T-helper 2 cell treated with Interferon-gamma antibody and Interleukin-4, amounts not matched to agents 100 ng/mL and 5 ng/mL, for 36 hours (primary cell): Measurements from ENCODE around the gene PRSS56. TPM values are rescaled to one million over a fixed set of nuclear protein-coding genes. Genes with fewer than 3 reads are reported as not detected.

Source experiments
- intact Hi-C: fragments of 100-400 bp; cut with micrococcal nuclease; formaldehyde crosslinking; loops from one replicate; pipeline ENCODE4 v1.15.1; 2023
- total RNA-seq: library from RNA; stranded (reverse); gene quantifications from 2 replicates; pipeline ENCODE4 v1.2.3, GENCODE V29; 2022

PRSS56 gene
- total RNA-seq, 1 donor from 2014 or later = not detected

- intact Hi-C loops = no loop called here
Measured at GRCh38 chr2:232539298-232540231, 19.4 kb downstream of the PRSS56 start, which contains the start of gene CHRNG. CHRNG (plus strand) TSS chr2:232539692; CDS start chr2:232539748, 56 bp downstream.

DNA sequence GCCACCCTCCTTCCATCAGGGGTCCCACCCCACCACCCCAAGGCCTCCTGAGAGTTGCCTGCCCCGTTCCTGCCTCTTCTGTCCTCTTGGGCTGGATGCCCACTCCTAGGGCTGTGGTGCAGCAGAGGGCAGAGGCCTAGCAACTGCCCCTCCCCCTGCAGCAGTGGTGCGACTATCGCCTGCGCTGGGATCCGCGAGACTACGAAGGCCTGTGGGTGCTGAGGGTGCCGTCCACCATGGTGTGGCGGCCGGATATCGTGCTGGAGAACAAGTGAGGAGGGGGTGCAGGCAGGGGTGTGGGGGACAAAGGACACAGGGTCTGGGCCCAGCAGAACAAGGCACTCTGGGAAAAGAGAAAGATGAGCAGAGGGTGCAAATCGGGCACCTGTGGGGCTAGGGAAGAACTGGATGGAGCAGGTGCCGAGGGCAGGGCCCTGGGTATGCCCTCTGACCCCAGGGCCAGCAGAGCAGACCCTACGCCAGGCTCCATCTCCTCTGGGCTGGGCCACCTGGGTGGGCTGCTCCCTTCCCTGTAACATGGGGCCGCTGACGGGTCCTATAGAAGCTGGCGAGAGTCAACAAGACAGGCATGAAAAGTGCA lies 20.4 kb downstream of the PRSS56 start:
- intact Hi-C loops = no loop called here

GRCh38 chr2:232541195-232541960 lies 21.2 kb downstream of the PRSS56 start:
- intact Hi-C loops = no loop called here

DNA sequence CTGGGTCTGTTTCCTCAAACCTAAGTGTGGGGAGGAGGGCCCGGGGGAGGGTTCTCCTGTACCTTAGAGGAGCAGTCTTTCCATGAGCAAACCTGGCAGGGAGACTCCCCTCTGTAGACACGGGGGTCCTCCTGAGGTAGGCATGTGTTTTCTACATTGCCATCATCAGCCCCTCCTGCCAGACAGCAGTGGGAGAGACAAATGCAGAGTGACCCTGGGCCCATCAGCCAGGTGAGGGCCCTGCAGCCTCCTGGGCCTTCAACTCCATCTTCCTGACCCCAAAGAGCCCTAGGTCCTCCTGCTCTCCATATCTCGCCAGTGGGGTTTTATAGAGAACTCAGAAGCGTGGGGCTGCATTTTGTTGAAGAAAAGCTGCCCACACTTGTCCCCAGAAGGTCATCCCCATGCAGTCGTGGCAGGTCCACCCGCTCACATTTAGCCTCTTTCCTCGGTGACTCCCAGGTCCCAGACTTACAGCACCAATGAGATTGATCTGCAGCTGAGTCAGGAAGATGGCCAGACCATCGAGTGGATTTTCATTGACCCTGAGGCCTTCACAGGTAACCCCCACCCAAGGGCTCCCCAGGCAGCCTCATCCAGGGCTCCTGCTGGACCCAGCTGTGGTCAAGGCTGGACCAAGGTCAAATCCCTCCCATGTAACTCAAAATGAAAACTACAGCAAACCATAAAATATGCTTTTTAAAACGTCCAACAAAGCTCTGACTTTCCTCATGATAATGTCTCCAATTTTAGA lies 21.9 kb downstream of the PRSS56 start:
- intact Hi-C loops = no loop called here

GRCh38 chr2:232542715-232543467 lies 22.7 kb downstream of the PRSS56 start:
- intact Hi-C loops = no loop called here

- intact Hi-C loops = no loop called here
Measured at GRCh38 chr2:232543491-232543890, 23.3 kb downstream of the PRSS56 start.

DNA sequence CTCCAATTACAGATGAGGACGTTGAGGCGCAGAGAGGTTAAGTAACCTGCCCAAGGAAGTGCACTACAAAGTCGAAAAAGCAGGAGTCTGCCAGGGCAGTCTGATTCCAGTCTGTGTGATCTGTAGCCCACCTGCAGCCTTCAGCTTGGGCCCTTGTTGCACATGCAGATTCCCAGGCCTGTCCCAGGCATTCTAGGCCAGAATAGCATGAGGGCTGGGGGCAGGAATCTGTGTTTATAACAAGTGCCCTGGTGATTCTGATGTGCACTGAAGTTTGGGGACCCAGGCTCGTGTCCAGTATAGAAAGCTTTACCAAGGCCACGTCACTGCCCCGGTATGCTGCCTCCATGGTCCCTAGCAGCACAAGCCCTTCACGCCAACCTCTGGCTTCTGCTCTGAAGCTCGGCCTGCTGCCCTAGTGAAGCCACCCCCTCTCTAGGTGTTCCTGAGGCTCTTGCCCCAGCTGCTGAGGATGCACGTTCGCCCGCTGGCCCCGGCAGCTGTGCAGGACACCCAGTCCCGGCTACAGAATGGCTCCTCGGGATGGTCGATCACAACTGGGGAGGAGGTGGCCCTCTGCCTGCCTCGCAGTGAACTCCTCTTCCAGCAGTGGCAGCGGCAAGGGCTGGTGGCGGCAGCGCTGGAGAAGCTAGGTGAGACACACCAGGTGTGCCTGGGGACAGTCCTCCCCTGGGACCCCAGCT lies 23.9 kb downstream of the PRSS56 start:
- intact Hi-C loops = no loop called here

GRCh38 chr2:232544674-232545073 lies 24.5 kb downstream of the PRSS56 start:
- intact Hi-C loops = no loop called here

GRCh38 chr2:232545511-232546375 lies 25.6 kb downstream of the PRSS56 start:
- intact Hi-C loops = no loop called here

- intact Hi-C loops = no loop called here
Measured at GRCh38 chr2:232547991-232548390, 27.8 kb downstream of the PRSS56 start.

DNA sequence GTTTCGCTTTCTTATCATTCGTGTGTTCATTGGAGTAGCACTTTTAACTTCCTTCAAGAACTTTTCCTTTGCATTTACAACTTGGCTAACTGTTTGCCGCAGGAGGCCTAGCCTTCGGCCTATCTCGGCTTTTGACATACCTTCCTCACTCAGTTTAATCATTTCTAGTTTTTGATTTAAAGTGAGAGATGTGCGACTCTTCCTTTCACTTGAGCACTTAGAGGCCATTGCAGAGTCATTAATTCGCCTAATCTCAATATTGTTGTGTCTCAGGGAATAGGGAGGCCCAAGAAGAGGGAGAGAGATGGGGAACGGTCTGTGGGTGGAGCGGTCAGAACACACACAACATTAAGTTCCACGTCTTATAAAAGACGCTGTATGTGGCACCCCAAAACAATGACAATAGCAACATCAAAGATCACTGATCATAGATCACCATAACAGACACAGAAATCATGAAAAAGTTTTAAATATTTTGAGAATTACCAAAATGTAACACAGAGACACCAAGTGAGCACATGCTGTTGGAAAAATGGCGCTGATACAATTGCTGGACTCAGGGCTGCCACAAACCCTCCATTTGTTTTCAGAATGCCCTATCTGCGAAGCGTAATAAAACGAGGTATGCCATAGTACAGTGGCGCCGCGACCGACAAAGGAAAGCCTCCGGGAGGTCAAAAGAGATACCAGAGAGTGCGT lies 29.6 kb downstream of the PRSS56 start:
- intact Hi-C loops = loop anchor here (1.0 to 5.0 kb wide), 7 partner anchors 57 to 1493 kb away; partner anchors contain the start of genes ATG16L1, COPS7B, DIS3L2 and GIGYF2

GRCh38 chr2:232550354-232551249 lies 30.4 kb downstream of the PRSS56 start, which contains the start of the genes EIF4E2 and TIGD1:
EIF4E2 (plus strand) TSS chr2:232550689; CDS start chr2:232550725, 36 bp downstream.
TIGD1 (minus strand) TSS chr2:232550557; CDS start chr2:232549882, 675 bp downstream.
- intact Hi-C loops = loop anchor here (1.0 to 5.0 kb wide), 7 partner anchors 56 to 1493 kb away; partner anchors contain the start of genes ATG16L1, COPS7B, DIS3L2 and GIGYF2

- intact Hi-C loops = loop anchor here (2.0 to 5.0 kb wide), 6 partner anchors 56 to 1494 kb away; partner anchors contain the start of genes ATG16L1, COPS7B, GIGYF2 and PSMD1
Measured at GRCh38 chr2:232551250-232551638, 31.1 kb downstream of the PRSS56 start.

GRCh38 chr2:232551776-232552175 lies 31.6 kb downstream of the PRSS56 start:
- intact Hi-C loops = loop anchor here (2.0 to 5.0 kb wide), 6 partner anchors 55 to 1494 kb away; partner anchors contain the start of genes ATG16L1, COPS7B, GIGYF2 and PSMD1

DNA sequence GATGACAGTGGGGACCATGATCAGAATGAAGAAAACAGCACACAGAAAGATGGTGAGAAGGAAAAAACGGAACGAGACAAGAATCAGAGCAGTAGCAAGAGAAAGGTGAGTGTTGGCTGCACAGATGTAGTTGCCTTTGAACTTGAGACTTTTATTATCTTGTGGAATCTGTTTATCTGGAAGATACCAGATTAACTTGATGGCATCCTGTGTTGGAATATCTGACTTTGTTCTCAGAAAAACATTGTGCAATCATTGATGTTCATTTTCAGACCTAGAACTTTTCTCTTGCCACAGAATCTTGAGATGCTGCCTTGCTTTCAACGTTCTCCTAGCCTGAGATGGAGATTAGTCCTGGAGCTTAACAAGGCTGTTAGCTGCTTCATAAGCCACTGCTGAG lies 36.2 kb downstream of the PRSS56 start:
- intact Hi-C loops = no loop called here

DNA sequence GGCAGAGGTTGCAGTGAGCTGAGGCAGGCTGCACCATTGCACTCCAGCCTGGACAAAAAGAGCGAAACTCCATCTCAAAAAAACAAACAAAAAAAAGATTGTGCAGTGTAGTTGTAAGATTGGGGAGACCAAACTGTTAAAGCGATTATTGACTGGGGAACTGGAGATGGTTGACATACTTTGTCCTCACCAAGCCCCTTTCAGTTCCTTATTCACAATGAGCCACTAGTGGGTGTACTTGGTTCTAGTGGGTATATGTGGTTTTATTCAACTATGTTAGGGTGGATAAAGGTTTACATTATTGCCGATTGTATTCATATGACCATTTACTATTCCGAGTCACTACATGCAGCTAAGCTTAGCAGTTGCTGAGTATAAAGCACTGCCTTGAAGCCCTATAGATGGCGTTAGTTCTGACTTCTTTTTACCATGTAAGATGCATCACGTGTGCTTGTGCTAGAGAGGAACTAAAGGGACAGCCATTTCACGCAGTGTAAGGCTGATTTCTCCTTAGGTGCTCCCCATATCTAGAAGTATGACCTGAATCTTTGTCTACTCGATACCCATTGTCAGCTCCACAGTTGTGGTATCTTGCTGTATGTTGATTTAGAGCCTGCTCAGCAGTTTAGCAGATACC lies 42.4 kb downstream of the PRSS56 start:
- intact Hi-C loops = no loop called here
